RWPE2 (cell line): ENCODE data around the gene TEX44.

Source experiments
- ATAC-seq: fragments of 200-7000 bp; cut with Tn5 transposase; 3 replicates; pipeline ENCODE4 v1.9.1; 2021; ENCODE audit warnings: low read depth
- DNase-seq: peaks from one replicate; pipeline ENCODE4 v3.0.0-alpha.2; 2020; ENCODE audit warnings: low spot score
- H3K27ac ChIP-seq: fragments of 450-650 bp; 2 replicates; pipeline ENCODE4 v1.5.1; 2017; ENCODE audit warnings: mild to moderate bottlenecking; ENCODE audit not compliant: poor library complexity, severe bottlenecking
- H3K27me3 ChIP-seq: fragments of 250-450 bp; sonication (Bioruptor Pico); 2 replicates; pipeline ENCODE4 v1.5.1; 2021; ENCODE audit warnings: mild to moderate bottlenecking, moderate library complexity; ENCODE audit not compliant: insufficient read depth, poor library complexity, severe bottlenecking
- H3K36me3 ChIP-seq: fragments of 250-450 bp; sonication (Bioruptor Pico); 2 replicates; pipeline ENCODE4 v1.5.1; 2020; ENCODE audit warnings: low read depth, mild to moderate bottlenecking, moderate library complexity
- H3K4me1 ChIP-seq: fragments of 250-450 bp; sonication (Bioruptor Pico); 2 replicates; pipeline ENCODE4 v1.5.1; 2021; ENCODE audit warnings: mild to moderate bottlenecking, moderate library complexity; ENCODE audit not compliant: insufficient read depth, poor library complexity, severe bottlenecking
- H3K4me3 ChIP-seq: fragments of 250-450 bp; sonication (Bioruptor Pico); 2 replicates; pipeline ENCODE4 v1.5.1; 2021; ENCODE audit warnings: mild to moderate bottlenecking, moderate library complexity; ENCODE audit not compliant: severe bottlenecking
- H3K9me3 ChIP-seq: fragments of 250-450 bp; sonication (Bioruptor Pico); 2 replicates; pipeline ENCODE4 v1.5.1; 2021; ENCODE audit warnings: mild to moderate bottlenecking, moderate library complexity; ENCODE audit not compliant: severe bottlenecking
- CTCF ChIP-seq: fragments of 450-650 bp; IDR thresholded peaks from one replicate; pipeline ENCODE4 v1.5.1; 2017; ENCODE audit warnings: mild to moderate bottlenecking, moderate library complexity; ENCODE audit not compliant: poor library complexity, severe bottlenecking

TEX44 gene

GRCh38 chr2:231605607-231606091 is 13.0 kb downstream of the TEX44 start:
- no peak for TF ChIP-seq CTCF
- Histone ChIP-seq H3K4me1 (no peaks in the 10 kb centered on the region), H3K4me3 (no peak overlapping the region), H3K27me3 (no peaks in the 10 kb centered on the region), H3K27ac (no peak overlapping the region), H3K9me3 (no peaks in the 10 kb centered on the region), H3K36me3 (no peaks in the 10 kb centered on the region)
- ATAC-seq (no peak), DNase-seq (no peak)

GRCh38 chr2:231606941-231607340 is 14.3 kb downstream of the TEX44 start:
- H3K4me1 ChIP-seq = peaks cover 3% of the 10 kb centered on the region
- no peaks in the 10 kb centered on the region for H3K27me3 ChIP-seq
- H3K36me3 ChIP-seq = no peaks in the 10 kb centered on the region
- TF ChIP-seq CTCF = no peak
- ATAC-seq (no peak), DNase-seq (no peak)
- no peak overlapping the region for H3K4me3 ChIP-seq
- no peaks in the 10 kb centered on the region for H3K9me3 ChIP-seq
- H3K27ac ChIP-seq = no peak overlapping the region

GRCh38 chr2:231611273-231612108 is 18.8 kb downstream of the TEX44 start:
- H3K27me3 ChIP-seq = no peaks in the 10 kb centered on the region
- H3K9me3 ChIP-seq = no peaks in the 10 kb centered on the region
- H3K36me3 ChIP-seq = no peaks in the 10 kb centered on the region
- peak; percentile 73 for ATAC-seq
- H3K4me3 ChIP-seq = no peak overlapping the region
- DNase-seq = peak; percentile 84
- peak overlapping the region; percentile 75 for H3K27ac ChIP-seq
- TF ChIP-seq CTCF = no peak
- H3K4me1 ChIP-seq = peaks cover 15% of the 10 kb centered on the region

- H3K27ac ChIP-seq = peak overlapping the region; percentile 75
- no peaks in the 10 kb centered on the region for H3K9me3 ChIP-seq
- no peaks in the 10 kb centered on the region for H3K27me3 ChIP-seq
- peaks cover 16% of the 10 kb centered on the region for H3K4me1 ChIP-seq
- no peak for TF ChIP-seq CTCF
- no peaks in the 10 kb centered on the region for H3K36me3 ChIP-seq
- no peak overlapping the region for H3K4me3 ChIP-seq
- ATAC-seq = peak; percentile 32
- no peak for DNase-seq
Measured at GRCh38 chr2:231612109-231612455, 19.4 kb downstream of the TEX44 start.
